Hepatic stellate cell (primary cell): ENCODE data around the gene KRTAP9-3.
"Not testable (repeated sequence)": the region's sequence is repeated elsewhere in the genome, so short reads cannot be mapped to it uniquely, and the experiment has no call there.

Experiments
- DNase-seq: peaks from one replicate; pipeline ENCODE4 v3.0.0; 2011; ENCODE audit warnings: low spot score

Gene KRTAP9-3

GRCh38 chr17:41232399-41233105 lies at the start of gene KRTAP9-3:
TSS of gene KRTAP9-3 (plus strand) at chr17:41232449. CDS start at chr17:41232502, 53 bp downstream.
- not testable (repeated sequence) for DNase-seq

- DNase-seq, result no peak
Observed at GRCh38 chr17:41184480-41184961, 47.7 kb upstream of the KRTAP9-3 start, which contains the start of gene KRTAP4-1. TSS of gene KRTAP4-1 (minus strand) at chr17:41184911. CDS start at chr17:41184854, 57 bp downstream.

- DNase-seq, result no peak
Observed at GRCh38 chr17:41185001-41185400, 47.2 kb upstream of the KRTAP9-3 start.

GRCh38 chr17:41186872-41187271 lies 45.4 kb upstream of the KRTAP9-3 start:
- no peak for DNase-seq

- DNase-seq, result not testable (repeated sequence)
Observed at GRCh38 chr17:41189837-41190318, 42.4 kb upstream of the KRTAP9-3 start, which contains the start of gene KRTAP9-1. TSS of gene KRTAP9-1 (plus strand) at chr17:41189887. CDS start at chr17:41189887, 0 bp downstream.

- DNase-seq, result no peak
Observed at GRCh38 chr17:41190328-41190727, 41.9 kb upstream of the KRTAP9-3 start.

GRCh38 chr17:41196068-41196467 lies 36.2 kb upstream of the KRTAP9-3 start:
- no peak for DNase-seq

GRCh38 chr17:41199421-41200078 lies 32.7 kb upstream of the KRTAP9-3 start:
- no peak for DNase-seq

GRCh38 chr17:41211845-41212466 lies 20.3 kb upstream of the KRTAP9-3 start:
- no peak for DNase-seq

GRCh38 chr17:41212524-41213169 lies 19.6 kb upstream of the KRTAP9-3 start:
- no peak for DNase-seq

GRCh38 chr17:41215681-41216080 lies 16.6 kb upstream of the KRTAP9-3 start:
- DNase-seq, result no peak

- no peak for DNase-seq
Observed at GRCh38 chr17:41223821-41224220, 8.4 kb upstream of the KRTAP9-3 start.

GRCh38 chr17:41226051-41226450 lies 6.2 kb upstream of the KRTAP9-3 start:
- no peak for DNase-seq

- DNase-seq, result not testable (repeated sequence)
Observed at GRCh38 chr17:41226598-41227095, 5.6 kb upstream of the KRTAP9-3 start, which contains the start of gene KRTAP9-2. TSS of gene KRTAP9-2 (plus strand) at chr17:41226648. CDS start at chr17:41226655, 7 bp downstream.

- no peak for DNase-seq
Observed at GRCh38 chr17:41230094-41230493, 2.2 kb upstream of the KRTAP9-3 start.

- no peak for DNase-seq
Observed at GRCh38 chr17:41231731-41232130, 518 bp upstream of the KRTAP9-3 start.

GRCh38 chr17:41237116-41237515 lies 4.9 kb downstream of the KRTAP9-3 start:
- DNase-seq, result not testable (repeated sequence)

- not testable (repeated sequence) for DNase-seq
Observed at GRCh38 chr17:41237949-41238437, 5.7 kb downstream of the KRTAP9-3 start, which contains the start of gene KRTAP9-8. TSS of gene KRTAP9-8 (plus strand) at chr17:41237999. CDS start at chr17:41238052, 53 bp downstream.

GRCh38 chr17:41246995-41247787 lies 14.9 kb downstream of the KRTAP9-3 start:
- not testable (repeated sequence) for DNase-seq

GRCh38 chr17:41249637-41250240 lies 17.5 kb downstream of the KRTAP9-3 start, which contains the start of gene KRTAP9-4:
TSS of gene KRTAP9-4 (plus strand) at chr17:41249687. CDS start at chr17:41249721, 34 bp downstream.
- not testable (repeated sequence) for DNase-seq
